ENCODE results near the gene HMCN2.

- no peak for TF ChIP-seq CTCF (IDR thresholded peaks at IDR 0.05)
- no peak for TF ChIP-seq POLR2A (IDR thresholded peaks at IDR 0.05)
- TF ChIP-seq POLR2AphosphoS5 (IDR thresholded peaks at IDR 0.05) = no peak
Measured at GRCh38 chr9:130245474-130245873, 20.1 kb upstream of the HMCN2 start.
